IMR-90 (cell line): ENCODE measurements around the gene NOP16. TPM values are rescaled to one million over a fixed set of nuclear protein-coding genes. Genes with fewer than 3 reads are reported as not detected.

Experiments
- ATAC-seq: fragments of 200-7000 bp; cut with Tn5 transposase; 2 replicates; pipeline ENCODE4 v1.9.1; 2020; ENCODE audit warnings: low read depth, mild to moderate bottlenecking, moderate library complexity
- BruUV-seq: library from RNA; stranded (reverse); fragments of 400-500 nt; replicated peaks from 2 replicates; lab custom pipeline; 2021; lab: Mats Ljungman, UMichigan
- CTCF ChIA-PET: fragments of 300-600 bp; formaldehyde crosslinking; extraction: SDS; loops from one replicate; lab custom pipeline; 2021; ENCODE audit warnings: antibody characterized with exemption; lab: Yijun Ruan, JAX
- POLR2A ChIA-PET: fragments of 300-600 bp; sonication (Branson Sonifier 250); formaldehyde crosslinking; loops from one replicate; lab custom pipeline; 2022; ENCODE audit warnings: antibody characterized with exemption; ENCODE audit not compliant: unreplicated experiment; lab: Charles Lee
- DNase-seq: peaks from one replicate; pipeline ENCODE4 v3.0.0; 2013
- H2AFZ ChIP-seq: replicated peaks from 2 replicates; pipeline ENCODE3; 2013; ENCODE audit warnings: low read length, mild to moderate bottlenecking; ENCODE audit not compliant: poor library complexity
- H2AK5ac ChIP-seq: 2 replicates; pipeline ENCODE4 v1.6.1; 2013; ENCODE audit warnings: low read depth, low read length, inconsistent platforms
- H2AK9ac ChIP-seq: replicated peaks from 2 replicates; pipeline ENCODE3; 2013; ENCODE audit warnings: mild to moderate bottlenecking, low read depth, low read length, moderate library complexity; ENCODE audit not compliant: poor library complexity
- H2BK120ac ChIP-seq: 2 replicates; pipeline ENCODE4 v1.6.1; 2013; ENCODE audit warnings: low read depth, low read length, inconsistent platforms
- H2BK15ac ChIP-seq: 3 replicates; pipeline ENCODE4 v1.6.1; 2013; ENCODE audit warnings: low read depth, low read length, inconsistent platforms
- H2BK20ac ChIP-seq: 2 replicates; pipeline ENCODE4 v1.6.1; 2013; ENCODE audit warnings: low read depth, mild to moderate bottlenecking, inconsistent platforms, low read length, moderate library complexity
- H2BK5ac ChIP-seq: 2 replicates; pipeline ENCODE4 v1.6.1; 2013; ENCODE audit warnings: mild to moderate bottlenecking, low read depth, low read length, inconsistent platforms; ENCODE audit not compliant: poor library complexity, severe bottlenecking
- H3K14ac ChIP-seq: replicated peaks from 2 replicates; pipeline ENCODE4 v1.6.1; 2013; ENCODE audit warnings: low read depth, low read length, inconsistent platforms
- H3K18ac ChIP-seq: 2 replicates; pipeline ENCODE4 v1.6.1; 2013; ENCODE audit warnings: low read depth, low read length, control low read depth
- H3K23ac ChIP-seq: 2 replicates; pipeline ENCODE4 v1.6.1; 2013; ENCODE audit warnings: low read depth, low read length, inconsistent platforms
- H3K27ac ChIP-seq: 2 replicates; pipeline ENCODE4 v1.5.1; 2013; ENCODE audit warnings: mild to moderate bottlenecking, control low read depth, low read length; ENCODE audit not compliant: insufficient read depth
- H3K27me3 ChIP-seq: 2 replicates; pipeline ENCODE4 v1.6.1; 2013; ENCODE audit warnings: low read length; ENCODE audit not compliant: control insufficient read depth, insufficient read depth
- H3K36me3 ChIP-seq: 2 replicates; pipeline ENCODE4 v1.6.1; 2013; ENCODE audit warnings: low read length, mixed read lengths; ENCODE audit not compliant: control insufficient read depth, insufficient read depth
- H3K4ac ChIP-seq: 2 replicates; pipeline ENCODE4 v1.6.1; 2013; ENCODE audit warnings: low read depth, low read length, inconsistent platforms
- H3K4me1 ChIP-seq: 2 replicates; pipeline ENCODE4 v1.6.1; 2013; ENCODE audit warnings: low read length, mixed read lengths; ENCODE audit not compliant: control insufficient read depth, insufficient read depth
- H3K4me2 ChIP-seq: 2 replicates; pipeline ENCODE4 v1.6.1; 2013; ENCODE audit warnings: low read depth, mild to moderate bottlenecking, control low read depth, low read length, moderate library complexity
- H3K4me3 ChIP-seq: 2 replicates; pipeline ENCODE4 v1.5.1; 2013; ENCODE audit warnings: low read depth, mild to moderate bottlenecking, control low read depth, low read length, moderate library complexity; ENCODE audit not compliant: insufficient read depth
- H3K56ac ChIP-seq: 2 replicates; pipeline ENCODE4 v1.6.1; 2013; ENCODE audit warnings: low read length, inconsistent platforms; ENCODE audit not compliant: insufficient read depth; ENCODE audit errors: extremely low read depth
- H3K79me1 ChIP-seq, 2 experiments: 2 replicates each; pipeline ENCODE4 v1.6.1; 2013; ENCODE audit warnings: low read length in 2 of 2, inconsistent platforms in 1 of 2, low read depth in 1 of 2
- H3K9ac ChIP-seq: 2 replicates; pipeline ENCODE4 v1.6.1; 2013; ENCODE audit warnings: low read depth, low read length, control low read depth
- H3K9me1 ChIP-seq: 2 replicates; pipeline ENCODE4 v1.6.1; 2013; ENCODE audit warnings: low read length, inconsistent platforms; ENCODE audit not compliant: insufficient read depth
- H3K9me3 ChIP-seq: 2 replicates; pipeline ENCODE4 v1.6.1; 2013; ENCODE audit warnings: low read length; ENCODE audit not compliant: control insufficient read depth, insufficient read depth
- H4K20me1 ChIP-seq: 2 replicates; pipeline ENCODE4 v1.6.1; 2013; ENCODE audit warnings: low read length, inconsistent platforms; ENCODE audit not compliant: insufficient read depth
- H4K5ac ChIP-seq: 2 replicates; pipeline ENCODE4 v1.6.1; 2013; ENCODE audit warnings: mild to moderate bottlenecking, low read depth, low read length, control low read depth
- H4K8ac ChIP-seq, 2 experiments: 2 replicates each; pipeline ENCODE4 v1.6.1; 2013; ENCODE audit warnings: low read depth in 2 of 2, low read length in 2 of 2, control low read depth in 1 of 2, inconsistent platforms in 1 of 2
- H4K91ac ChIP-seq: 2 replicates; pipeline ENCODE4 v1.6.1; 2013; ENCODE audit warnings: low read depth, low read length, inconsistent platforms; ENCODE audit not compliant: insufficient read depth
- BHLHE40 ChIP-seq: fragments of 150-350 bp; IDR thresholded peaks from 2 replicates; pipeline ENCODE4 v1.6.1; 2016; ENCODE audit warnings: mild to moderate bottlenecking, low read depth, low read length
- CEBPB ChIP-seq: IDR thresholded peaks from 2 replicates; pipeline ENCODE4 v1.6.1; 2012; ENCODE audit warnings: low read depth, low read length, improper control_type of control experiment
- CHD1 ChIP-seq: IDR thresholded peaks from 2 replicates; pipeline ENCODE4 v1.6.1; 2012; ENCODE audit warnings: low read depth, low read length, improper control_type of control experiment
- FOS ChIP-seq: fragments of 150-350 bp; IDR thresholded peaks from 2 replicates; pipeline ENCODE4 v1.6.1; 2016; ENCODE audit warnings: low read depth, low read length
- MAFK ChIP-seq: IDR thresholded peaks from 2 replicates; pipeline ENCODE4 v1.6.1; 2012; ENCODE audit warnings: low read depth, low read length, improper control_type of control experiment
- MAZ ChIP-seq: IDR thresholded peaks from 2 replicates; pipeline ENCODE4 v1.6.1; 2012; ENCODE audit warnings: low read depth, mild to moderate bottlenecking, low read length, improper control_type of control experiment, moderate library complexity, borderline replicate concordance
- MXI1 ChIP-seq: IDR thresholded peaks from 2 replicates; pipeline ENCODE4 v1.6.1; 2012; ENCODE audit warnings: low read depth, mild to moderate bottlenecking, low read length, moderate library complexity, borderline replicate concordance
- NFE2L2 ChIP-seq: fragments of 150-350 bp; IDR thresholded peaks from 2 replicates; pipeline ENCODE4 v1.6.1; 2016; ENCODE audit warnings: low read depth, mild to moderate bottlenecking, low read length
- POLR2A ChIP-seq: IDR thresholded peaks from 2 replicates; pipeline ENCODE4 v1.6.1; 2012; ENCODE audit warnings: mild to moderate bottlenecking, low read depth, low read length
- RAD21 ChIP-seq: IDR thresholded peaks from 2 replicates; pipeline ENCODE4 v1.6.1; 2012; ENCODE audit warnings: low read length, improper control_type of control experiment
- RCOR1 ChIP-seq: IDR thresholded peaks from 2 replicates; pipeline ENCODE4 v1.6.1; 2012; ENCODE audit warnings: mild to moderate bottlenecking, low read length, improper control_type of control experiment; ENCODE audit not compliant: insufficient replicate concordance
- RFX5 ChIP-seq: IDR thresholded peaks from 2 replicates; pipeline ENCODE4 v1.8.0; 2012; ENCODE audit warnings: low read depth, mild to moderate bottlenecking, low read length, moderate library complexity
- SMC3 ChIP-seq: fragments of 150-350 bp; IDR thresholded peaks from 2 replicates; pipeline ENCODE4 v1.6.1; 2016; ENCODE audit warnings: low read depth, mild to moderate bottlenecking, antibody characterized with exemption, low read length, moderate library complexity
- WGBS, 2 experiments: methylation state at CpG; one replicate each; pipeline versions ENCODE4 v1.1.5 to v1.1.7; 2013; ENCODE audit warnings: missing lambda C conversion rate in 2 of 2; ENCODE audit not compliant: insufficient read length in 1 of 2; ENCODE audit errors: extremely low coverage in 2 of 2; 5-methylcytosine and 5-hydroxymethylcytosine counted together
- dilution Hi-C: fragments of 300-500 bp; cut with HindIII; formaldehyde crosslinking; loops from one replicate; pipeline ENCODE4 v1.14.3; 2018; ENCODE audit warnings: low sequenced_read_pairs; ENCODE audit not compliant: unreplicated experiment
- in situ Hi-C: fragments of 300-500 bp; cut with MboI; formaldehyde crosslinking; loops from 3 replicates; pipeline ENCODE4 v1.14.3; 2019; ENCODE audit warnings: low sequenced_read_pairs, inconsistent platforms, mixed read lengths
- intact Hi-C: fragments of 100-400 bp; cut with micrococcal nuclease; formaldehyde crosslinking; loops from 2 replicates; pipeline ENCODE4 v1.10.0; 2022
- polyA plus RNA-seq, 3 experiments: library from polyadenylated mRNA; depleted of rRNA; stranded (reverse); fragments of >200 nt; gene quantifications; 2 replicates each; pipeline ENCODE4 v1.2.3, GENCODE V29; 2012; ENCODE audit warnings: low replicate concordance in 1 of 3
- total RNA-seq: library from RNA; depleted of rRNA; stranded (reverse); fragments of >200 nt; gene quantifications from 2 replicates; pipeline ENCODE4 v1.2.3, GENCODE V29; 2012
- TF ChIP-seq, protein P1 (sequence below): fragments of 150-350 bp; IDR thresholded peaks from 2 replicates; pipeline ENCODE4 v1.6.1; 2016; ENCODE audit warnings: low read depth, mild to moderate bottlenecking, low read length, moderate library complexity, borderline replicate concordance
- TF ChIP-seq, protein P2 (sequence below): fragments of 150-350 bp; IDR thresholded peaks from 2 replicates; pipeline ENCODE4 v1.6.1; 2017; ENCODE audit warnings: mild to moderate bottlenecking, antibody characterized with exemption, low read length, low read depth
- TF ChIP-seq, protein P3 (sequence below): conservative IDR thresholded peaks from 2 replicates; pipeline ENCODE4 v1.5.1; 2012; ENCODE audit warnings: mild to moderate bottlenecking, low read depth, low read length, improper control_type of control experiment

NOP16 gene
- total and polyA plus RNA-seq, 2 of the 4 experiments (the other 2 are of a cell fraction), result 28.0 to 60.4 TPM

DNA sequence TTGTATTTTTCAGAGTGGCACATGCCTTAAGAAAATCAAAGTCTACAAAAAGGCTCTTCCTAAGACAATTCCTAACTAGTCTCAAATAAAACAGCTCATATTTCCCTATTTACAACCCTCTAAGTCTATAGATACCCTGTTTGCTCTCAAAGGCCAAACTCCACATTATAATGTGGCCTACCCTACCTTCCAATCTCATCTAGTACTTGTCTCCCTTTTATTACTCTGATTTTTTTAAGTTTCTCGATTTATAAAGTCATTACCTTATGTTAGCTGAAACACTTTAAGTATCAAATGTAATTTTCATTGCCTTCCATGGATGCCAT is 46.3 kb downstream of the NOP16 start:
- Histone ChIP-seq H3K9ac (no peak overlapping the region), H3K4ac (no peak overlapping the region), H3K4me3 (no peak overlapping the region), H3K18ac (no peak overlapping the region), H3K56ac (no peak overlapping the region), H3K23ac (no peak overlapping the region), H4K20me1 (no peaks in the 10 kb centered on the region), H4K91ac (no peak overlapping the region), H2BK120ac (no peak overlapping the region), H3K14ac (no peak overlapping the region), H3K4me2 (no peak overlapping the region), H2BK20ac (no peak overlapping the region), H3K36me3 (peaks cover 31% of the 10 kb centered on the region), H2AK9ac (no peak overlapping the region), H3K4me1 (no peaks in the 10 kb centered on the region), H2BK5ac (no peak overlapping the region), H2BK15ac (no peak overlapping the region), H4K8ac (no peak overlapping the region), H3K79me1 (no peaks in the 10 kb centered on the region; a peak in 1 of 4 replicates), H2AFZ (no peak overlapping the region), H3K27ac (no peak overlapping the region), H3K9me3 (no peaks in the 10 kb centered on the region), H3K27me3 (no peaks in the 10 kb centered on the region), H2AK5ac (no peak overlapping the region), H4K5ac (no peak overlapping the region), H3K9me1 (no peaks in the 10 kb centered on the region)
- in situ Hi-C loops (loop anchor here (25.0 kb wide), 1 partner anchor 605 kb away; no protein-coding TSS in a partner anchor), intact Hi-C loops (no loop called here), dilution Hi-C loops (no loop called here)
- BruUV-seq, result no TSS peak
- no peak for DNase-seq
- WGBS, 2 experiments, result no CpG with 5 or more reads among the region's 1 CpG
- POLR2A ChIA-PET, result no interaction called here
- CTCF ChIA-PET, result no interaction called here
- TF ChIP-seq CEBPB (no peak), BHLHE40 (no peak), MAZ (no peak), RAD21 (no peak), NFE2L2 (no peak), MXI1 (no peak), MAFK (no peak), RFX5 (no peak), CHD1 (no peak), SMC3 (no peak), POLR2A (no peak), RCOR1 (no peak), FOS (no peak)
- TF ChIP-seq, protein P1, sequence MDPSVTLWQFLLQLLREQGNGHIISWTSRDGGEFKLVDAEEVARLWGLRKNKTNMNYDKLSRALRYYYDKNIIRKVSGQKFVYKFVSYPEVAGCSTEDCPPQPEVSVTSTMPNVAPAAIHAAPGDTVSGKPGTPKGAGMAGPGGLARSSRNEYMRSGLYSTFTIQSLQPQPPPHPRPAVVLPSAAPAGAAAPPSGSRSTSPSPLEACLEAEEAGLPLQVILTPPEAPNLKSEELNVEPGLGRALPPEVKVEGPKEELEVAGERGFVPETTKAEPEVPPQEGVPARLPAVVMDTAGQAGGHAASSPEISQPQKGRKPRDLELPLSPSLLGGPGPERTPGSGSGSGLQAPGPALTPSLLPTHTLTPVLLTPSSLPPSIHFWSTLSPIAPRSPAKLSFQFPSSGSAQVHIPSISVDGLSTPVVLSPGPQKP, result no peak
- TF ChIP-seq, protein P2, sequence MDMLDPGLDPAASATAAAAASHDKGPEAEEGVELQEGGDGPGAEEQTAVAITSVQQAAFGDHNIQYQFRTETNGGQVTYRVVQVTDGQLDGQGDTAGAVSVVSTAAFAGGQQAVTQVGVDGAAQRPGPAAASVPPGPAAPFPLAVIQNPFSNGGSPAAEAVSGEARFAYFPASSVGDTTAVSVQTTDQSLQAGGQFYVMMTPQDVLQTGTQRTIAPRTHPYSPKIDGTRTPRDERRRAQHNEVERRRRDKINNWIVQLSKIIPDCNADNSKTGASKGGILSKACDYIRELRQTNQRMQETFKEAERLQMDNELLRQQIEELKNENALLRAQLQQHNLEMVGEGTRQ, result no peak
- TF ChIP-seq, protein P3, sequence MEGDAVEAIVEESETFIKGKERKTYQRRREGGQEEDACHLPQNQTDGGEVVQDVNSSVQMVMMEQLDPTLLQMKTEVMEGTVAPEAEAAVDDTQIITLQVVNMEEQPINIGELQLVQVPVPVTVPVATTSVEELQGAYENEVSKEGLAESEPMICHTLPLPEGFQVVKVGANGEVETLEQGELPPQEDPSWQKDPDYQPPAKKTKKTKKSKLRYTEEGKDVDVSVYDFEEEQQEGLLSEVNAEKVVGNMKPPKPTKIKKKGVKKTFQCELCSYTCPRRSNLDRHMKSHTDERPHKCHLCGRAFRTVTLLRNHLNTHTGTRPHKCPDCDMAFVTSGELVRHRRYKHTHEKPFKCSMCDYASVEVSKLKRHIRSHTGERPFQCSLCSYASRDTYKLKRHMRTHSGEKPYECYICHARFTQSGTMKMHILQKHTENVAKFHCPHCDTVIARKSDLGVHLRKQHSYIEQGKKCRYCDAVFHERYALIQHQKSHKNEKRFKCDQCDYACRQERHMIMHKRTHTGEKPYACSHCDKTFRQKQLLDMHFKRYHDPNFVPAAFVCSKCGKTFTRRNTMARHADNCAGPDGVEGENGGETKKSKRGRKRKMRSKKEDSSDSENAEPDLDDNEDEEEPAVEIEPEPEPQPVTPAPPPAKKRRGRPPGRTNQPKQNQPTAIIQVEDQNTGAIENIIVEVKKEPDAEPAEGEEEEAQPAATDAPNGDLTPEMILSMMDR, result no peak
- ATAC-seq, result no peak
